Inflammatory macrophage treated with lipopolysaccharide for 1 hour (primary cell): ENCODE measurements around the gene THBS3.

Source experiments
- DNase-seq, 2 donors: peaks; one replicate each; pipeline ENCODE4 v3.0.0-alpha.2; 2020 to 2022

The THBS3 gene

DNA sequence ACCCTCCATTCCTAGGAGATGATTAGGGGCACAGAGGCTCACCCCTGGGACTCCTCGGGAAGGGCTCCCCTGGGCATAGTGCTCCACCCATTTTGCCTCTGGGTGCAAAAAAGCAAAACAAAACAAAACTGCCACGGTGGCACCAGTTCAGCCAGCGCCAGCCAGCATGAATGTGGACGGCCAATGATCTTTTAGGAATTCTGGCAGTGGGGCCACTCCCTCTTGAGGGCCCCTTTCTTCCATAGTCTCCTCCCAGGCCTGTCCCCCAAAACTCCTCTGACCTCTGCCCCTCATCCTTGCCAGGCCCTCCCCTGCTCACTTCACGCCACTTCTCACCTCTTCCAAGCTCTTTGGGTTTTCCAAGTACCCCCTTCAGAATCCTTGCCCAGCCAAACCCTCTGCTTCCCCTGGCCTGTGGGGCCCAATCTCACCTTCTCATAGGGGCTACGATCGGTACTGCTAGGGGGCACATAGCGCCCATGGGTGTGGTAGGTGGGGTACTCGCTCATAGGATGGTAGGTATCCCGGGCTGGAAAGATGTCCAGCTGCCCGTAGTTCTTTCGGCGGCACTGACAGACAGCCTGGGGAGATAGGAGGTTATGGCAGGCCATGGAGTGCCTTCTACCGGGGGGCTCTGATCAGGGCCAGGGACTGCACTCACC lies 20.8 kb downstream of the THBS3 start:
- DNase-seq: no peak

DNA sequence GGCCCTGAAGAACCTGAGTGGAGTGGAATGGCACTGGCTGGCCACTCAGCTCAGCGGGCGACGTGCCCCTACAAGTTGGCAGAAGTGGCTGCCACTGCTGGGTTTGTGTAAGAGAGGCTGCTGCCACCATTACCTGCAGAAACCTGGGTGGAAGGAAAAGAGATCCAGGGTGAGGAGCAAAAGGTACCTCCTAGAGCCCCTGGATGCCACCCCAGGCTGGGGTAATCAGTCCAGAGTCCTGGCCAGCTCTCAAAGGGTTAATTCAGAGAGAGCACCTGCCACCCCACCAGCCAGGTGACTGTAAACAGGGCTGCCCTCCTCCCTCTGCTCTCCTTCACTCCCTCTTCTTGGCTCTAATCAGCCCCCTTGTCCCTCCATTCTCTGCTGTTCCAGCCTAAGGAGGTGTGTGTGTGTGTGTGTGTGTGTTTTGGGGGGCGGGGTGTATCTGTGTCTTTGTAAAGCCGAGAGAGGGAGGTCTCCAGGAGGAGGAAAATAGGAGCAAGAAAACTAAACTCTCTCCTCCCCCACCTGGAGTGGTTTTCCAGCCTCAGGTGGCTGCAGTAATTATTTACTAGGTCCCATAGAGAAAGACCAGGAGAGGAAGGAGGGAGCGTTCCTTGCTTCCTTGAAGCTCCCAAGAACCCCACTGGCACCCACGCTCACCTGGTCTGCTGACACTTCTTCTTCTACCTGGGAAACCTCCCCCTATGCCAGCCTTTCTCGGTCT lies 21.5 kb downstream of the THBS3 start:
- no peak for DNase-seq

DNA sequence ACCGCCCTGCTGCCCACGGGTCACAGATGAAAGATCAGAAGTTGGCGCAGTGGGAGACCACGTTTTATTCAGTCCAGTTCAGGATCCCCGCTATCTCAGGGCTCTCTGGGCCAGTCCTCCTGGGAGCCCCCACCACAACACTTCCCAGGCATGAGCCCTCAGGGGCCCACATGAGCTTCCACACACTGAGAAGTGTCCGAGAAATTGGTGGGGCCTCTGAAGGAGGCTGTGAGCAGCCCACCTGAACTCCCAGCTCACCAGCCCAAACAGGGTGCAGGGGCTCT lies 22.0 kb downstream of the THBS3 start:
- no peak for DNase-seq

DNA sequence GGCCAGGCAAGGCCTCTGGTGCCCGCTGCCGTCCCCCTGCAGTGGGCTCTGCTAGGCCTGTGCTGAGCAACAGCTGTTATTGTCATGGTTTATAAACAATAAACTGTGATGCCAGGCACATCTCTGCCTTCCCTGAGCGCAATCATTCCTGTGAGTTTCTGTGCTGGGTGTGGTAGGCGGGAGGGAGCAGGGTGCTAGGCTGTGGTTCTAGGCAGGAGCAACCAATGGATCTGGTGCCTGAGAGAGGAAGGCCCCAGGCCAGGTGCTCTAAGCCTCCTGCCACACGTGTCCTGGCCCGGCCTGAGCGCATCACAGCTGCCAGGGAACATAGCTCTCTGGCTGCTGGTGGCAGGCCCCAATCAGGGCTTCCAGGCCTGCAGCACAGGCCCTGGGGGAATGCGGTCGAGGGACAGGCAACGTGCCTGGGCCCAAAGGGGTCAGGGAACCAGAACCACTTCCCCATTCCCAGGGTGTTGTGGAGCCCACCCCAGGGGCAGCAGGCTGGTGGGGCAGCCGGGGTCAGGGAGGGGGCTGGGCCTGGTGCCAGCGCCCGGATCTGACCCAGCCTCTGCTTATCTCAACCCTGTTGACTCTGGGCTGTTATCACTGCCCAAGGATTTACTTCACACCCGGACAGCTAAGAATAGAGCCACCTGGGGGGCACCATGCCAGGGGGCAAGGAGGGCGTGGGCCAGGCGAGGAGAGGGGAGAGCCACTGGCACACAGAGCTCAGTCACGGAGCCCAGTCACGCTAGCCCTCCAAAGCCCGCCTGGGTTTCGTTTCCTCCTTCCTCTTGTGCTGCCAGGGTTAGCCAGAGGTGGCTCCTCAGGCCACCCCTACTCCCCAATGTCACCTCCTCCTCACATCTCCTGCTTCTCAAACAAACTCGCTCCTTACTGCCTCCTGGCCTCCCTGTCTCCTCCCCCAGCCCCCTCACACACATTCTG lies 22.6 kb downstream of the THBS3 start:
- peak; percentile 59 to 82 for DNase-seq

DNA sequence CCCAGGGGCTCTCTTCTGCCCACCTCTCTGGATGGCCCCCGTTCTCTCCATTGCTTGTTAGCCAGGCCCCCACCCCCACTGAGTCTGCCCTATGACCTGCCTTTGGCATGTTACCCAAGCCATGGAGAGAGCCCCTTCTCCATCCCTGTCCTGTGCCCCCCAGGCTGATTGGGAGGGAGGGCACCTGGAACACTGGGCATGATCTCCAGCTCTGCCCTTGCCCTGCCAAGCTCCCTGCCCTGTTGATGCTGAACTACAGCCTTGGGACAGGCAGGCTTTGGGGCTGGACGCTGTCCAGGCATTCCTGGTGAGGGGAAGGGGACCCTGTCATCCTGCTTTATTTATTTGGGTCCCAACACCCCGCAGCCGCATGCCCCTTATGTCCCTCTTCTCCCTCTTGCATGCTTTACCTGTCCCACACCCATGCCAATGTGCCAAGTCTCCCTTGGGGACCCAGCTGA lies 23.3 kb downstream of the THBS3 start:
- no peak for DNase-seq

DNA sequence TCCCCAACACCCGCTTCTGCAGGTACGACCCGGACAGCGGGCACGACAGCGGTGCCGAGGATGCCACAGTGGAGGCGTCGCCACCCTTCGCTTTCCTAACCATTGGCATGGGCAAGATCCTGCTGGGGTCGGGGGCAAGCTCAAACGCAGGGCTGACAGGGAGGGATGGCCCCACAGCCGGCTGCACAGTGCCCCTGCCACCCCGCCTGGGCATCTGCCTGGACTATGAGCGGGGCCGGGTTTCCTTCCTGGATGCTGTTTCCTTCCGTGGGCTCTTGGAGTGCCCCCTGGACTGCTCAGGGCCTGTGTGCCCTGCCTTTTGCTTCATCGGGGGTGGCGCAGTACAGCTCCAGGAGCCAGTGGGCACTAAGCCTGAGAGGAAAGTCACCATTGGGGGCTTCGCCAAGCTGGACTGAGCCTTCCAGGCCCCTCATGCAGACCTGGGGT lies 23.9 kb downstream of the THBS3 start:
- no peak for DNase-seq

DNA sequence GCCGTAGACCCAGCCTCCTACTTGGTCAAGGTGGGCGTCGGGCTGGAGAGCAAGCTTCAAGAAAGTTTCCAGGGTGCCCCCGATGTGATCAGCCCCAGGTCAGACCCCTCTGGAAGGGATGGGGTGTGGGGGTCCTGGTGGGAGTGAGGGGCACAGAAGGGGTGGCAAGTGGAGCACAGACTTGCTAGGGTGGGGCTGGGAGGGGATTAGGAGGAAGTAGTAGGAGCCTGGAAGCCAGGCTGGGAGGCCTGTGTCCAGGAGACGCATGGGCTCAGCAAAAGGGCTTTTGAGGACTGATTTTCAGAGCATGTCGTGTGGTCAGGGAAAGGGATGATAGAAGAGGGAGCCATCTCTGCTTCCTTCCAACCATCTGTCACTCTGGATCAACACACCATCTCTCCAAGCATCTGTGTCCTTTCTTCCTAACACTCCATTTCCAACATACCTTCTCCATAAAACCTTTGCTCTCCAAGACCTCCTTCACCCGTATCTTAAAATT lies 25.6 kb downstream of the THBS3 start:
- DNase-seq: no peak

DNA sequence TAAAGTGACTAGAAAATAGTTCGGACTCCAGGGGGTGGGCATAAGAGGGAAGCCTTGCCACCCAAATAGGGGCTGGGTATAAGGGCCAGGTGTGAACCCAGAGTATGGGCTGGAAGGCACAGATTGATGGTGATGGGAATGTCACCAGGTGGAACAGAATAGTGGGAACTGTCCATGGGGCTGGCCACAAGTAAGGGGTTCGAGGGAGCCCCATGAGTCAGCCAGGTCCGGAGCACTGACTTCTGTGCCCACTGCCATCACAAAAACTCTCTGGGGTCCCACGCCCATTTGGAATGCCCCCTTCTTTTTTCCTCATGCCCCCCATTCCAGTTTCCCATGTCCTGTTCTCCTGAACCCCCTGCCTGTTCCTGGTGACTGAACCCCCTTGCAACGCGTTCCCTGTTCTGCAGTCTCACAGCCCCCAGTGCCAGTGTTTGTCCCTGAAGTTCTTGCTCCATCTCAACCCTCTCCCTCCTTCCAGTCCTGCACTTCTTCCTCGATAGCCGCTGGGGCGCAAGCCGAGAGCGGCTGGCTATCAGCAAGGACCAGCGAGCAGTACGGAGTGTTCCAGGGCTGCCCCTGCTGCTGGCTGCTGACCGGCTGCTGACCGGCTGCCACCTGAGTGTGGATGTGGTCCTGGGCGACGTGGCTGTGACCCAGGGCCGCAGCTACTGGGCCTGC lies 26.2 kb downstream of the THBS3 start:
- no peak for DNase-seq

DNA sequence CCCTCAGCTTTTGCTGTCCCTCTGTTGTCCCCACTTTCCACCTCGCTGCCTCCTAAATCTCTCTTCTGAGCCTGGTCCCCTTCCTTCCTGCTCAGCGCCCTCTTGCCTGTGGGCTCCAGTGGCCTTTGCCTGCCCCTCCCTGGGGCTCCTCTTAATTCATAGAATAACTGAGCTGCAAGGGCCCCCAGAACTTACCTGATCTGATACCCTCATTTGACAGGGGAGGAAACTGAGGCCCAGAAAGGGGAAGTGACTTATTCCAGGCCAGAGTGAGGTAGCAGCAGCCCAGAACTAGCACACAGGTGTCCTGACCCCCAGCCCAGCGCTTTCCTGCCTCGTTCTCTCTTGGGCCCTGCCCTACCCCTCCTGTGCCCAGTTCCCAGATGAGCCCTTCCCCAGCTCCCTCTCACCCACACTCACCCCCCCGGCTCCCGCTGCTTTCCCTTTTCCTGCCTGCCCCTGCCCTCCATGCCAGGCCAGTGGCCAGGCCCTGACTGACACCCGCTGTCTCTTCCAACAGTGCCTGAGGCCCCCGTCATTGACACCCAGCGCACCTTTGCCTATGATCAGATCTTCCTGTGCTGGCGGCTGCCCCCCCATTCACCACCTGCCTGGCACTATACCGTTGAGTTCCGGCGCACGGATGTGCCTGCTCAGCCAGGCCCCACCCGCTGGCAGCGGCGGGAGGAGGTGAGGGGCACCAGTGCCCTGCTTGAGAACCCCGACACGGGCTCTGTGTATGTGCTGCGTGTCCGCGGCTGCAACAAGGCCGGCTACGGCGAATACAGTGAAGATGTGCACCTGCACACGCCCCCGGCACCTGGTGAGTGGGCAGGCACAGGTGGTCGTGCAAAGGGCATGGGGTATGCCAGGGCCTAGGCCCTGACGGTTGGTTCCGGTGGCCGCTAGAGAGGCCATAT lies 28.3 kb downstream of the THBS3 start:
- no peak for DNase-seq

DNA sequence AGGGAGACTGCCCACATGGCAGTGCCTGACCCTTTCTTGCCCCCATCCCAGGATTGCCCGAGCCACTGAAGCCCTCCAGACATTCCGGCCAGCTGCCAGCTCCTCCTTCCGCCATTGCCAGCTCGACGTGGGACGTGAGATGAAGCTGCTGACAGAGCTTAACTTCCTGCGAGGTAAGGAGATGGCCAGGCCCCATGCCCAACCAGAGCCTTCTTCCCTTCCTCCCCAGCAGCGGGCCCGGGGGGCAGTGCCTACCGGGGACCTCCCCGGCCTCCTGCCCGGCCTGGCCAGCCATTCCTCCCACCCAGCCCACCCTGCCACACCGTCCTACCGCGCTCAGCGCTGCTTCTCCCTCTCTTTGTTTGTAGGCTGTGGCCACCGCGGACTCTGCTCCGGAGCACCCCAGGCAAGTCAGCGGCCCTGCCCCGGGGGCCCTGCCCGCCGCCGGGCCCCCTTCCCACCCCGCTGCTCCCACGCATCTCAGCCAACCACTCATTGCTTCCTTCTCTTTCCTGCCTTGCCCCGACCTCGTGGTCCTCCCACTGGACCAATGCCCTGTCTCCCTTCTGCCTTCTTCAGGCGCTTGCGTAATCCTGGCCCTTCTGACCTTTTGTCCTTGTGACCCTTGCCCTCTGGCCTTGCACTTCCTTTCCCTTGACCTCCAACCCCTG lies 29.1 kb downstream of the THBS3 start:
- peak; percentile 82 to 88 for DNase-seq

DNA sequence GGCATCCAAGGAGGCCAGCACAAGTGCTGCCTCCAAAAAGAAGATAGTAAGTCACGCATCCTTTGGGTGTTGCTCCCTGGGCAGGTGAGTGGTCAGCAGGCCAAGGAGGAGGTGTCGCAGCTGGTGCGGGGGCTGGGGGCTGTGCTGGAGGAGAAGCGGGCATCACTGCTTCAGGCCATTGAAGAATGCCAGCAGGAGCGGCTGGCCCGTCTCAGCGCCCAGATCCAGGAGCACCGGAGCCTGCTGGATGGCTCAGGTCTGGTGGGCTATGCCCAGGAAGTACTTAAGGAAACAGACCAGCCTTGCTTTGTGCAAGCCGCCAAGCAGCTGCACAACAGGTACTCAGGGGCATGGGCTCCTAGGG lies 29.8 kb downstream of the THBS3 start:
- no peak for DNase-seq

DNA sequence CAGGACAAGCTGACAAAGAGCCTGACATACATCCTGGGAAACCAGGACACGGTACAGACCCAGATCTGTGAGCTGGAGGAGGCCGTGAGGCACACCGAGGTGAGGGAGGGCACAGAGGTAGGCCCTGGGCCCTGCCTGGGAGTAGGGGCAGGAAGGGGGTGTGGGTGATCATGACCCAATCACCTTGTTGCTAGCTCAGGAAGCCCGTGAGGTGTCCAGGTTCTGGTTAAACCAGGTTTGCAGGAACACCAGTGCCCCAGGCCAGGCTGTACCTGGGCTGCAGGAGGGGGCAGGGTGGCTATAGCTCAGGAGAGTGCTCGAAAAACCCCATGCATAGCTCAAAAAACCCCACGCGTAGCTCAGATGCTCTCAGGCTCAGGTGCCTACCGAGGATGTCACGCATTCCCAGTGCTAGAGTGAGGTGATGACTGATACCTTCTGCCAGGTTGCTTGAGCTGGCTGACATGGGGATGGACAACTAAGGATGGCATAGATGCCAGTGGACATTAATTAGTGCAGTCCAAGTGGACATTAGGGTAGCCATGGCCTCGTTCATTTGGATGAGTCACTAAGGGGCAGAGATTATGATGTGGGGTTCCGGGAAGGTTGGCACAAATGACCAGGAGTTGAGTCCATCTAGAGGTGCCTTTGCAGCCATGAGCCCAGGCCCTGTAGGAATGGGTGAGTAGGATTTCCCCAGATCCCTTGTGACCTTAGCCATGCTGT lies 30.3 kb downstream of the THBS3 start:
- no peak for DNase-seq

DNA sequence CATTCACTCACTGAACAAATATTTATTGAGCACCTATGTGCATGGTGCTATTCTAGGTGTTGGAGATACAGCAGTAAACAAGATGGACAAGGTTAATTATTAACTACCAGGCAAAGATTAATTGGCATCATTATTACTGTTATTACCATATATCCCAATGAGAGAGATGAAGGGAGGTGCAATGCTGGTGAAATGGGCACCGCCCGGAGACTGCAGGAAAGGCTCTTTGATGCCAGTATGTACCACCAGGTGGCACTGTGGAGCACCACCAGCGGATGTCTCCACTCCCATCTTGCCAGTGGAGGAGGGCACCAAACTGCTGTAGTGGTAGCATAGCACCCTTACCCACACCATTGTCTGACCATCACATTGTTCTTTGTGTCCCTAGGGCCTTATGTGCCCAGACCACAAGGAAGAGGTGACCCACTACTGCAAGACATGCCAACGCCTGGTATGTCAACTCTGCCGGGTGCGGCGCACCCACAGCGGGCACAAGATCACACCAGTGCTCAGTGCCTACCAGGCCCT lies 31.1 kb downstream of the THBS3 start:
- DNase-seq: peak; percentile 57 to 95

DNA sequence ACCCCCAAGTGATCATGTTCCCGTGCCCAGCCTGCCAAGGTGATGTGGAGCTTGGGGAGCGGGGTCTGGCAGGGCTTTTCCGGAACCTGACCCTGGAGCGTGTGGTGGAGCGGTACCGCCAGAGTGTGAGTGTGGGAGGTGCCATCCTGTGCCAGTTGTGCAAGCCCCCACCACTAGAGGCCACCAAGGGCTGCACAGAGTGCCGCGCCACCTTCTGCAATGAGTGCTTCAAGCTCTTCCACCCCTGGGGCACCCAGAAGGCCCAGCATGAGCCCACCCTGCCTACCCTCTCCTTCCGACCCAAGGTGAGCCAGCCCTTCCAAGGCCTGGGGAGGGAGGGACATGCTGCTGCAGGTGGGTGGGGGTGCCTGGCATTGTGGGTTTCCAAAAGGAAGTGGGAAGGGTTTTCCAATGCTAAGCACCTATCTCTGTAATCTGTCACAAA lies 31.7 kb downstream of the THBS3 start:
- DNase-seq: no peak

DNA sequence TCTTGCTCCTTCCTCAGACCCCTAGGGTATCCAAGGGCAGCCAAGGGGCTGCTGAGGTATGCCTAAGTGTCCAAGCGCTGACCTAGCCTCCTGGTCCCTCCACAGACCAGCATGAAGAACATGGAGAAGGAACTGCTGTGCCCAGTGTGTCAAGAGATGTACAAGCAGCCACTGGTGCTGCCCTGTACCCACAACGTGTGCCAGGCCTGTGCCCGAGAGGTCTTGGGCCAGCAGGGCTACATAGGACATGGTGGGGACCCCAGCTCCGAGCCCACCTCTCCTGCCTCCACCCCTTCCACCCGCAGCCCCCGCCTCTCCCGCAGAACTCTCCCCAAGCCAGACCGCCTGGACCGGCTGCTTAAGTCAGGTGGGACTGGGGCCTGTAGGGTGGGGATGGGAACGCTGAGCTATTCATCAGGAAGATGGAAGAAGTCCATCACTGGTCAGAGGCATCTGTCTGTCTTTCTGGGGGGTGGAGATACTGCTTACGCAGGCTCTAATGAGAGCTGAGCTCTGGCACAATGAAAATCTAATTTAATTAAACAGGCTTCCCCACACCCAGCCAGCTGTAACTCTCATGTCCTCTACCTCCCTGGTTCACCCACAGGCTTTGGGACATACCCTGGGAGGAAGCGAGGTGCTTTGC lies 32.3 kb downstream of the THBS3 start:
- no peak for DNase-seq

DNA sequence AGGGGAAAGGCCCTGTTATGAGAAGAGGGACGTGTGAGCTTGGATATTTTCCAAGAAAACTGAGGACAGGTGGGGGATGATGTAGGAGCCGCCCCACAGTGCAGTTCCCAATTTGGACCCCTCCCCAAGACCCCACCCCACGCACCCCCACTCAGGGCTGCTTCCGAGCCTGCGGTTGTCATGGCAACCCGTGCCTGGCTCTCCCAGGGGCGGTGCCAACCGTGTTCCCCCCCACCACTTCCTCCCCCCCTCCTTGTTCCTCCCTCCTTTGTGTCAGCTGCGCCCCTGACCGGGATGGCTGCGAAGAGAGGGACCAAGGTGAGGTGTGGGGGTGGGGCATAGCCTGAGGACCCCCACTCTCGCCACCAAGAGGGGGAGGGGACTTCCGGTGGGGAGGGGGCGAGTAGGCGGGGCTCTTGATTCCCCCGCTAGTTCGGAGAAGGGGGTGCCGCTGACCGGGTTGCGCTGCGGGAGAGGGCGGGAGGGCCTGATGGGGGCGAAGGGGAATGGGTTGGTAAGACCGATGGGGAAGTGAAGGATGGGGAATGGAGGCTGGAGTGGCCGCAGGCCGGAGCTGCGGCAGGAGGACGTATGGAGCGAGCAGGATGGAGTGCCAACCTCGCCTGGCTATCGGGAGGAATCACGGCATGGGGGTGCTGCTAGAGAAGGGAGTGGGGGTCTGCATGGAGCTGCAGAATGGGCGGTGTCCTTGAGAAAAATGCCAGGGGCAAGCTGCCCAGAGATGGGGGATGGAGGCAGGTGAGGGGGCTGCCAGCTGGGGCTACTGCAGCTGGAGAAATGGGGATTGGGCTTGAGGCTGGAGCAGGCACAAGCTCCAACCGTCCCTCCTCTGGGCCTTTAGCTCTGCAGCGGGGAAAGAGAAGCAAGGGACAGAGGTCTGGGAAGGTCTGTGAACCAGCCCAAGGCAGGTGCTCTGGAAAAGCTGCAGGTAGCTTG lies 33.1 kb downstream of the THBS3 start:
- DNase-seq: no peak

DNA sequence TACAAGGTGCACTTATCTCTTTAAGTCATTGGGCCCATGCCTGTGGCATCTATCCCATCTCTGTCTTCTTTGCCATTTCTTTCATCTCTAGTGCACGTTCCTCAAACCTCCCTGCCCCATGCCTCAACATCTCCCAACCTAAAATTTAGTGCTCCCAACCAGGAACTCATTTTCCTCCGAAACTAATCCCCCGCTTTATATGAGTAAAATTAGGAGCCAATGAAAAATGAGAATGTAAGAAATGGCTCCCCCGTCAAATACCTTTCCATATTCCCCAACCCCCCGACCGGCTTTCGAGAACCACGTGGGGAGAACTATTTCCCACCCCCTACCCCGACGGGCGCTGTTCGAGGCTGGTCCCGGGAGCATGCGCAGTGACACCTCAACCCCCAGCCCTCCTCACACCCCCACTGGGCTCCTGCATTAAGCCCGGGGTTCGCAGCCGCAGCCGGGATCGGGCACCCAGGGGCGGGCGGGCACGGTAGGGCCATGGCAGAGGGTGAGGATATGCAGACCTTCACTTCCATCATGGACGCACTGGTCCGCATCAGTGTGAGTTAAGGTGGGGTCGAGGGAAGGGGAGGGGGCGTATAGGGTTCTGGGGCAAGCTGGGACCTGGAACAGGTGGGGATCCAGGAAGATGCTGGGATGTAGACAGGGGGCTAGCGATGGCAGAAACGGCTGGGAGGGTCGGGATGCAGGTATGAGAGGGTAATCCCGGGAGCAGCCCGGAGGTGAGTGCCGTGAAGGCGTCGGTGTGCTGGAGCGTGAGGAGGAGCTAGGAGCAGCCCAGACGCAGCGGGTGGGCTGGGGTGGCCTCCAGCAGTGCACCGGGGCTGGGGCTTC lies 34.0 kb downstream of the THBS3 start, which contains the start of gene TRIM46:
Gene TRIM46, plus strand, starts transcription at position 372 of the 846 bp plus-strand sequence. Its CDS starts 118 bp downstream, at position 490.
- no peak for DNase-seq
